ENCODE data around the gene UST.

The UST gene

GRCh38 chr6:149025061-149025460 is 278.2 kb downstream of the UST start:
- in situ Hi-C loops (cut with MboI; ENCODE audit: low sequenced_read_pairs): no loop called here

- in situ Hi-C loops (cut with MboI; ENCODE audit: low sequenced_read_pairs): no loop called here
Observed at GRCh38 chr6:149026530-149026942, 279.7 kb downstream of the UST start.

GRCh38 chr6:149027484-149027883 is 280.7 kb downstream of the UST start:
- in situ Hi-C loops (cut with MboI; ENCODE audit: low sequenced_read_pairs): no loop called here

GRCh38 chr6:149028767-149029405 is 282.1 kb downstream of the UST start:
- in situ Hi-C loops (cut with MboI; ENCODE audit: low sequenced_read_pairs): no loop called here

DNA sequence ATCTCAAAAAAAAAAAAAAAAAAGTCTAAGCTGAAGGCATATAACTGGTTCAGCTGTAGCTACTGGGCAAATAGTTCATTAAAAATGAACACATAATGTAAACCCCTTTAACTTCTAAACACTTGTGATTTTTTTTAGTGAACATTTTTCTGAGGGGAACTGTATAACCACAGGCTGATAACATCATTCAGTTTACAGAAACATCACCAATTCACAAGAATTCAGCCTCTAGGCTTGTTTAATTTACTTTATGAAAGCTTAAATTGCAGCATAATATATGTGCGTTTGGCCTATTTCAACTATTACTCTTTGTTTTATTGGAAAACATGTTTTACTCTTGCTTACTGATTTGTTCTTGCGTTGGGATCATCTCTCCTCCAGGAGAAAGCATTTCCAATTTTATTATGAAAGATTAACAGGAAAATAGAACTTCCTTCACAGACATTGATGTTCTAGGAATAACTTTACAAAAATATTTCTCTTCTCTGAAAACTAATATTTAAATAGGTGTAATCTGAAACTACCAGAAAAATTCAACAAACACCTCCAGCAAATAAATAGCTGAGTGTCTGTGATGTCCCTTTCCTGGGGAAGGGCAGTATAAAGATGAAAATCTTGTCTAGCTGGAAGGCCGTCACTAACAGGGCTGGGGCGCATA is 284.5 kb downstream of the UST start:
- in situ Hi-C loops (cut with MboI; ENCODE audit: low sequenced_read_pairs): loop anchor here (10.0 kb wide), 1 partner anchor 483 kb away; no protein-coding TSS in a partner anchor

GRCh38 chr6:149031859-149032598 is 285.2 kb downstream of the UST start:
- in situ Hi-C loops (cut with MboI; ENCODE audit: low sequenced_read_pairs): loop anchor here (10.0 kb wide), 1 partner anchor 483 kb away; no protein-coding TSS in a partner anchor

DNA sequence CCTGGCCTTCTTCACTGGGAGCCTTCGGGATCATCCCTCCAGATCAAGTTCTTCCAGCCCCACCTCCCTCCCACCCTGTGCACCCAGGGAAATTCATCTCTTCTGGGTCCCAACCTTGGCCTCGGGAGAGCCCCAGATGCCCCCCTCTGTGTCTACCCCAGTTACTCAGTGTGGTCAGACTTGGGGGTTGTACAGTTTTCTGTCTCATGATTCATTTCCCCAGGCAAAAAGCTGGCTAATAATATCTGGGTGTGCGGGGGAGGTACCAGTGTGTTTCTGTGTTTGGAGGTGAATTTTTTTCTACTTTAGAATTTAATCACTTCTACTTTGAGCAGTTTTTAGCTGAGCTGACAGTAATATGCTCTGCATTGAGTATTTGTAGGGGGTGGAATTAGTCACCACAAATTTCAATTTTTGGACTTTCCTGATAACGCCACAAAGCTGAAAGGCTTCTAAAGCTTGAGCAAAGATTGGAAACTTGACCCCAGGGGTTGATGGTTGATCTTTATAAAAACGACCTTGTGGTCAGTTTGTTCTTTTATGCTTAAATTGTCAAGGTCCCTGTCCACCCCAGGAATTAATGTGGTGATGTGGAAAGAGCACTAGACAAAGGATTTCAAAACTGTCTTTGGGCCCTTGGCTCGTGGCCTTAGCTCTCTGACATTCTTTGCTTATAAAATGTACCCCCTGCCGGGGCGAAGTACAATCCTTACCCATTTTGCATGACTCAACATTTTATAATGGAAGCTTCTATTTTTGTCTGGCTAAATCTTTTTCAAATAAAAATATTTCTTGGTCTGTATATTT is 286.0 kb downstream of the UST start:
- in situ Hi-C loops (cut with MboI; ENCODE audit: low sequenced_read_pairs): loop anchor here (10.0 kb wide), 1 partner anchor 482 kb away; no protein-coding TSS in a partner anchor

DNA sequence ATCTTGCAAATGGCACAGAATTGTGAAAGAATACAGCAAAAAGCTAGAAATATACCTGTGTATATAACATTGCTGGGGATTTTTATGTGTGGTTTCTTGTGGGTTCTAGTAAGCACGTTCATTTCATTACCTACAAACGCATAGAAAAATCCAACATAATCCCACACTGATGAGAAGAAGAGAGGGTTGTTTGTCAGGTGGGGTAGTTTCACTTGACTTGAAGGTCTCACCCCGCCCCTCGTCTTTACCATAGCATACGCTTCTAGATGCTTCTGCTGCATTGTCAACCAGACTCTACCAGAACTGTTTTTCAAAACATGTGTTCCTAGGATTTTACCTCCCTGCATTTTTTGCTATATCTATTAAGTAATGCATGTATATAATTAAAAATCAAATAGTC is 286.6 kb downstream of the UST start:
- in situ Hi-C loops (cut with MboI; ENCODE audit: low sequenced_read_pairs): loop anchor here (10.0 kb wide), 1 partner anchor 481 kb away; no protein-coding TSS in a partner anchor

DNA sequence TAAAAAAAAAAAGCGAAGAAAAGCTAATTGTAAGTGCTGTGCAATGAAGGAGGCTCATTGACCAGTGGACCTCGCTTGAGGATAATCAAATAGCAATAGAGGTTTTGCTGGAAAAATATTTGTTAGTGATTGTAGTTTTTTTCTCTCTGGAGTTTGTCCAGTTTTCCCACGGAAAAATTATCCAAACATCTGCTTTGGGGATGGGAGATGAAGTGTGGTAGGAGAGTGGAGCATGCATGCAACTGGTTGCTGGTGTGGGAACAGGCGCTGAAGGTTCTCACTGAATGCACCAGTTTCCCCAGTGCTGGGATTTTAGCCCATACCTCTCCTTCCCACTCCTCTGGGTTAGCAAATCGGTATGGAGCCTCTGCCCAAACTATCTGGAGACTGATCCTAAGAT is 288.9 kb downstream of the UST start:
- in situ Hi-C loops (cut with MboI; ENCODE audit: low sequenced_read_pairs): loop anchor here (10.0 kb wide), 1 partner anchor 479 kb away; no protein-coding TSS in a partner anchor

DNA sequence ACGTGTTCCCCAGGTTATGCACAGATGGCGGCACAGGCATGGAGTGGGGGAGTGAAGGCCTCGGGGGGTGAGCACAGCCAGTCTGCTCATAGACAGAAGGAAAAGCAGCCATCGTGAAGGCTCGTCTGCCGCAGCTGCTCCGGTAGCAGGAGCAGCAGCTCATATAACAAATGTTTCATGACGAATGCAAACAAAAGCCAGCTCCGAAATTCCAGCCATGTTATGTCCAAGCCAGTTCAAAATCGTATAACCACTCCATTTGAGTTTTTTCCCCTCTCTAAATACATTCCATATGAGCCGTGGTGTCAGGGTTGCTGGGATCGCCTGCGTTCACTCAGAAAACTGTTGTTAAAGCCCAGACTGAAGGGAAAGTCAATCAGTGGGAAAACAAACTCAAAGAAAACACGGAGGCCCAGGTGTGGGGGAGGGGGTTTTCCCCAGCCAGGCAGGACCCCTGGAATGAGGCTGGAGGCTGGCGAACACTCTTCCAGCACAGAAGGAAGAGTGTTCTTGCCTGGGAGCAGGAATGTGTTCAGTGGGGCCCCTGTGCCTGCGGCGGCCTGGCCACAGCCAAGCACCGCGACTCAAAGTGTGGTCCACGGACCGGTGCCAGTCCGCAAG is 290.3 kb downstream of the UST start:
- in situ Hi-C loops (cut with MboI; ENCODE audit: low sequenced_read_pairs): loop anchor here (10.0 kb wide), 1 partner anchor 478 kb away; no protein-coding TSS in a partner anchor

DNA sequence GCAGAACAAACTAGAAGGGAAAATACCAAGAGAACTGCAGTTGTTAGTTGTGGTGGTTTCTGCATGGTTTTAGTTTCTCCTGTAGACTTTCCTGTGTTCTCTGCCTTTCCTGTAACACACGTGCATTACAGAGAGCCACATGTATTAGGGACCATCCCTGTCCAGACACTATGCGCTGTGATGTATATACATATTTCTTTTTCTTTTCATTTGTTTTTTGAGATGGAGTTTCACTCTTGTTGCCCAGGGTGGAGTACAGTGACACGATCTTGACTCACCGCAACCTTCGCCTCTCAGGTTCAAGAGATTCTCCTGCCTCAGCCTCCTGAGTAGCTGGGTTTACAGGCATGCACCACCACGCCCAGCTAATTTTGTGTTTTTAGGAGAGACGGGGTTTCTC is 292.2 kb downstream of the UST start:
- in situ Hi-C loops (cut with MboI; ENCODE audit: low sequenced_read_pairs): loop anchor here (10.0 kb wide), 1 partner anchor 476 kb away; no protein-coding TSS in a partner anchor

DNA sequence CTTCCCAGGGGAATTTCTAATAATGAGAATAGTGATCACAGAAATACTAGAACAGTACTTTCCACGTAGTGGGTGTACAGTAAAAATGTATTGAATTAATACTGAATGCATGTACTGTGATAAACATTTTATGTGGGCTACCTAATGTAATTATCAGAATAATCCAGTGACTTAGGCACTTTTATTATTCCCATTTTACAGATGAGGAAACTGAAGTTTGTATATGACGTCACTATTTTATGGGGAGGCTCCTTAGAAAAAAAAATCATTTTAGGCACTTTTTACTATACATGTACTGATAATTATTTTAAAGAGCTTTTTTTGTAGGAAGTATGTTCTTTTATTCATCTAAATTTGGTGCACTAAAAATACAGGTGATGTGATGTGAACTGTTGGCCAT is 295.1 kb downstream of the UST start:
- in situ Hi-C loops (cut with MboI; ENCODE audit: low sequenced_read_pairs): no loop called here

- in situ Hi-C loops (cut with MboI; ENCODE audit: low sequenced_read_pairs): no loop called here
Observed at GRCh38 chr6:149043476-149044130, 296.8 kb downstream of the UST start.

- in situ Hi-C loops (cut with MboI; ENCODE audit: low sequenced_read_pairs): no loop called here
Observed at GRCh38 chr6:149044528-149044927, 297.7 kb downstream of the UST start.

- in situ Hi-C loops (cut with MboI; ENCODE audit: low sequenced_read_pairs): no loop called here
Observed at GRCh38 chr6:149045404-149045803, 298.6 kb downstream of the UST start.

- in situ Hi-C loops (cut with MboI; ENCODE audit: low sequenced_read_pairs): no loop called here
Observed at GRCh38 chr6:149046164-149046821, 299.5 kb downstream of the UST start.

DNA sequence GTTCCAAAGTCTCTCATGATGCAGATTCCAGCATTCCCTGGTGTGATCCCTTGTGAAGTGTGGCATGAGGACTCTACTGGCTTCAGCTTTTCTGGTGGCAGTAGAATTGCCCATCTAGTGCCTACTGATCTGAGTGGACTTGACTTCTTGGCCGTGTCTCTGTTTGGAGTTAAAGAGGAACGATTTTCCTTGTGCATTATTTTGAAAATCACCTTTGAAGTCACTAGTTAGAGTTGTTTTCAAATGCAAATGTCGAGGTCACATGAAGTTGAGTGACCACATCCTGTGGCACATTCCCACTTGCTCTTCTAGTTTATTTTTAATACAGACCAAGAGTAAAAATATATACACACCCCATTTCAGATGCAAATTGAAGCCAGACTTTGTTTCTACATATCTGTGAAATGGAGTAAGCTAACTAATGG is 300.0 kb downstream of the UST start:
- in situ Hi-C loops (cut with MboI; ENCODE audit: low sequenced_read_pairs): no loop called here

GRCh38 chr6:149049230-149049629 is 302.4 kb downstream of the UST start:
- in situ Hi-C loops (cut with MboI; ENCODE audit: low sequenced_read_pairs): no loop called here

- in situ Hi-C loops (cut with MboI; ENCODE audit: low sequenced_read_pairs): no loop called here
Observed at GRCh38 chr6:149050160-149050559, 303.3 kb downstream of the UST start.
